ENCODE results near the gene NKX2-2.

NKX2-2 gene

GRCh38 chr20:21521596-21522480, 8.0 kb upstream of the NKX2-2 start:
- DNase-seq, result no peak

GRCh38 chr20:21520702-21521595, 7.1 kb upstream of the NKX2-2 start:
- DNase-seq, result no peak

- no peak for DNase-seq
These were observed 5.3 kb upstream of the NKX2-2 start for GRCh38 chr20:21519136-21519584.

GRCh38 chr20:21518292-21518991, 4.6 kb upstream of the NKX2-2 start:
- no peak for DNase-seq

- DNase-seq, result no peak
These were observed 3.9 kb upstream of the NKX2-2 start for GRCh38 chr20:21517566-21518277.

- no peak for DNase-seq
These were observed 3.1 kb upstream of the NKX2-2 start for GRCh38 chr20:21516861-21517565.

GRCh38 chr20:21516180-21516567, 2.3 kb upstream of the NKX2-2 start:
- DNase-seq, result no peak

- DNase-seq, result no peak
These were observed 1.7 kb upstream of the NKX2-2 start for GRCh38 chr20:21515300-21516179.

GRCh38 chr20:21514553-21515251, 838 bp upstream of the NKX2-2 start:
- DNase-seq, result no peak

GRCh38 chr20:21513181-21513663, 642 bp downstream of the NKX2-2 start:
- DNase-seq, result no peak

GRCh38 chr20:21512634-21513180, 1.2 kb downstream of the NKX2-2 start:
- no peak for DNase-seq

- DNase-seq, result no peak
These were observed 1.8 kb downstream of the NKX2-2 start for GRCh38 chr20:21511850-21512633.

- DNase-seq, result no peak
These were observed 2.4 kb downstream of the NKX2-2 start for GRCh38 chr20:21511485-21511849.

GRCh38 chr20:21510414-21511384, 3.2 kb downstream of the NKX2-2 start:
- DNase-seq, result no peak

- no peak for DNase-seq
These were observed 4.1 kb downstream of the NKX2-2 start for GRCh38 chr20:21509597-21510371.

GRCh38 chr20:21509079-21509596, 4.7 kb downstream of the NKX2-2 start:
- no peak for DNase-seq

Measured in stimulated activated naive CD4-positive, alpha-beta T cell treated with Interleukin-2 at 50 U/mL for 16 hours (primary cell).